SJCRH30 (cell line): ENCODE results near the gene FAM234B. TPM values are rescaled to one million over a fixed set of nuclear protein-coding genes. Genes with fewer than 3 reads are reported as not detected.

Experiments
- DNase-seq, 2 experiments: peaks; one replicate each; pipeline ENCODE4 v3.0.0-alpha.2; 2015 to 2020
- H3K27ac ChIP-seq: fragments of 250-450 bp; sonication (Bioruptor Pico); 2 replicates; pipeline ENCODE4 v1.5.1; 2020; ENCODE audit warnings: mild to moderate bottlenecking, moderate library complexity
- H3K27me3 ChIP-seq: fragments of 250-450 bp; sonication (Bioruptor Pico); 2 replicates; pipeline ENCODE4 v1.5.1; 2020; ENCODE audit warnings: mild to moderate bottlenecking, moderate library complexity
- H3K36me3 ChIP-seq: fragments of 250-450 bp; sonication (Bioruptor Pico); 2 replicates; pipeline ENCODE4 v1.5.1; 2020; ENCODE audit warnings: mild to moderate bottlenecking, moderate library complexity
- H3K4me1 ChIP-seq: fragments of 250-450 bp; sonication (Bioruptor Pico); 2 replicates; pipeline ENCODE4 v1.5.1; 2020; ENCODE audit warnings: mild to moderate bottlenecking, moderate library complexity
- H3K4me3 ChIP-seq: fragments of 250-450 bp; sonication (Bioruptor Pico); 2 replicates; pipeline ENCODE4 v1.5.1; 2020; ENCODE audit warnings: mild to moderate bottlenecking, moderate library complexity
- H3K9me3 ChIP-seq: fragments of 250-450 bp; sonication (Bioruptor Pico); replicated peaks from 2 replicates; pipeline ENCODE4 v1.5.1; 2020; ENCODE audit warnings: mild to moderate bottlenecking, moderate library complexity
- total RNA-seq: library from RNA; depleted of rRNA; stranded (reverse); fragments of >200 nt; shearing (Covaris generic); gene quantifications from 2 replicates; pipeline ENCODE4 v1.2.3, GENCODE V29; 2014; rRNA removed

FAM234B gene
- 8.4 and 9.1 TPM in 2 replicates for total RNA-seq

- H3K9me3 ChIP-seq, result no peaks in the 10 kb centered on the region
- H3K27ac ChIP-seq, result no peak within 1 kb of the TSS
- H3K4me3 ChIP-seq, result peak within 1 kb of the TSS; percentile 99
- DNase-seq, result peak; percentile 77 to 79
- H3K36me3 ChIP-seq, result no peaks in the 10 kb centered on the region
- no peaks in the 10 kb centered on the region for H3K4me1 ChIP-seq
- peaks cover 7% of the 10 kb centered on the region; the same call in 1 of the 2 replicates for H3K27me3 ChIP-seq
Observed at GRCh38 chr12:13044002-13044905, at the start of gene FAM234B. Gene FAM234B (plus strand): TSS chr12:13044381. CDS start chr12:13044404, 23 bp downstream.

- no peak for DNase-seq
- Histone ChIP-seq H3K4me3 (no peak overlapping the region), H3K27ac (no peak overlapping the region), H3K27me3 (no peaks in the 10 kb centered on the region), H3K36me3 (no peaks in the 10 kb centered on the region), H3K4me1 (peaks cover 4% of the 10 kb centered on the region; the same call in 1 of the 2 replicates), H3K9me3 (no peaks in the 10 kb centered on the region)
Observed at GRCh38 chr12:12995088-12995487, 49.1 kb upstream of the FAM234B start.

- Histone ChIP-seq H3K27me3 (no peaks in the 10 kb centered on the region), H3K9me3 (no peaks in the 10 kb centered on the region), H3K4me1 (peaks cover 4% of the 10 kb centered on the region; the same call in 1 of the 2 replicates), H3K4me3 (no peak overlapping the region), H3K36me3 (no peaks in the 10 kb centered on the region), H3K27ac (no peak overlapping the region)
- no peak for DNase-seq
Observed at GRCh38 chr12:12996209-12996608, 48.0 kb upstream of the FAM234B start.

- Histone ChIP-seq H3K9me3 (no peaks in the 10 kb centered on the region), H3K36me3 (no peaks in the 10 kb centered on the region), H3K27me3 (no peaks in the 10 kb centered on the region), H3K4me3 (no peak overlapping the region), H3K27ac (no peak overlapping the region), H3K4me1 (peaks cover 4% of the 10 kb centered on the region; the same call in 1 of the 2 replicates)
- DNase-seq, result no peak
Observed at GRCh38 chr12:12997156-12997555, 47.0 kb upstream of the FAM234B start.

GRCh38 chr12:12997734-12998133 is 46.4 kb upstream of the FAM234B start:
- Histone ChIP-seq H3K4me1 (peaks cover 4% of the 10 kb centered on the region; the same call in 1 of the 2 replicates), H3K27me3 (no peaks in the 10 kb centered on the region), H3K4me3 (no peak overlapping the region), H3K9me3 (no peaks in the 10 kb centered on the region), H3K27ac (no peak overlapping the region), H3K36me3 (no peaks in the 10 kb centered on the region)
- DNase-seq, result no peak

GRCh38 chr12:12998248-12998647 is 45.9 kb upstream of the FAM234B start:
- Histone ChIP-seq H3K4me3 (no peak overlapping the region), H3K27me3 (no peaks in the 10 kb centered on the region), H3K27ac (no peak overlapping the region), H3K4me1 (peaks cover 4% of the 10 kb centered on the region; the same call in 1 of the 2 replicates), H3K9me3 (no peaks in the 10 kb centered on the region), H3K36me3 (no peaks in the 10 kb centered on the region)
- DNase-seq, result no peak

- Histone ChIP-seq H3K27ac (peak overlapping the region; percentile 46; the same call in 1 of the 2 replicates), H3K4me1 (peaks cover 4% of the 10 kb centered on the region; the same call in 1 of the 2 replicates), H3K36me3 (no peaks in the 10 kb centered on the region), H3K27me3 (no peaks in the 10 kb centered on the region), H3K9me3 (no peaks in the 10 kb centered on the region), H3K4me3 (peak overlapping the region; percentile 95)
- no peak for DNase-seq
Observed at GRCh38 chr12:12999271-12999958, 44.8 kb upstream of the FAM234B start.

GRCh38 chr12:12999959-13000615 is 44.1 kb upstream of the FAM234B start, which contains the start of gene HEBP1:
Gene HEBP1 (minus strand): TSS chr12:13000265. CDS start chr12:13000114, 151 bp downstream.
- H3K4me1 ChIP-seq, result peaks cover 4% of the 10 kb centered on the region; the same call in 1 of the 2 replicates
- H3K36me3 ChIP-seq, result no peaks in the 10 kb centered on the region
- no peaks in the 10 kb centered on the region for H3K9me3 ChIP-seq
- no peaks in the 10 kb centered on the region for H3K27me3 ChIP-seq
- H3K27ac ChIP-seq, result peak within 1 kb of the TSS; percentile 65
- DNase-seq, result peak; percentile 92
- H3K4me3 ChIP-seq, result peak within 1 kb of the TSS; percentile 95

- DNase-seq, result no peak
- Histone ChIP-seq H3K9me3 (no peaks in the 10 kb centered on the region), H3K4me3 (peak overlapping the region; percentile 95), H3K27me3 (no peaks in the 10 kb centered on the region), H3K4me1 (peaks cover 4% of the 10 kb centered on the region; the same call in 1 of the 2 replicates), H3K27ac (peak overlapping the region; percentile 65), H3K36me3 (no peaks in the 10 kb centered on the region)
Observed at GRCh38 chr12:13000616-13000924, 43.6 kb upstream of the FAM234B start.

- Histone ChIP-seq H3K4me1 (peaks cover 4% of the 10 kb centered on the region; the same call in 1 of the 2 replicates), H3K4me3 (peak overlapping the region; percentile 95), H3K9me3 (no peaks in the 10 kb centered on the region), H3K27ac (peak overlapping the region; percentile 65), H3K36me3 (no peaks in the 10 kb centered on the region), H3K27me3 (no peaks in the 10 kb centered on the region)
- DNase-seq, result peak; percentile 57 to 73
Observed at GRCh38 chr12:13000925-13001774, 43.0 kb upstream of the FAM234B start.

- Histone ChIP-seq H3K4me1 (peaks cover 4% of the 10 kb centered on the region; the same call in 1 of the 2 replicates), H3K9me3 (no peaks in the 10 kb centered on the region), H3K27ac (peak overlapping the region; percentile 65), H3K4me3 (peak overlapping the region; percentile 95), H3K36me3 (no peaks in the 10 kb centered on the region), H3K27me3 (no peaks in the 10 kb centered on the region)
- DNase-seq, result no peak
Observed at GRCh38 chr12:13001775-13002040, 42.5 kb upstream of the FAM234B start.

GRCh38 chr12:13002301-13003097 is 41.7 kb upstream of the FAM234B start:
- no peaks in the 10 kb centered on the region for H3K27me3 ChIP-seq
- no peak overlapping the region for H3K27ac ChIP-seq
- H3K36me3 ChIP-seq, result no peaks in the 10 kb centered on the region
- no peak for DNase-seq
- H3K4me1 ChIP-seq, result peaks cover 4% of the 10 kb centered on the region; the same call in 1 of the 2 replicates
- H3K9me3 ChIP-seq, result no peaks in the 10 kb centered on the region
- no peak overlapping the region for H3K4me3 ChIP-seq

- no peaks in the 10 kb centered on the region for H3K9me3 ChIP-seq
- H3K27ac ChIP-seq, result no peak overlapping the region
- DNase-seq, result no peak
- no peaks in the 10 kb centered on the region for H3K36me3 ChIP-seq
- no peaks in the 10 kb centered on the region for H3K27me3 ChIP-seq
- no peak overlapping the region for H3K4me3 ChIP-seq
- peaks cover 7% of the 10 kb centered on the region for H3K4me1 ChIP-seq
Observed at GRCh38 chr12:13004361-13004760, 39.8 kb upstream of the FAM234B start.
